ENCODE measurements around the gene MANSC1. TPM values are rescaled to one million over a fixed set of nuclear protein-coding genes. Genes with fewer than 3 reads are reported as not detected.

MANSC1 gene
- total RNA-seq, 4 donors from 2014 or later: 5.1 to 34.4 (median 16.9) TPM

- no peak for DNase-seq
- peak overlapping the region; percentile 82 to 83 for H3K27ac ChIP-seq
- no peaks in the 10 kb centered on the region for H3K9me3 ChIP-seq
- no peaks in the 10 kb centered on the region for H3K4me1 ChIP-seq
- no peak overlapping the region for H3K4me3 ChIP-seq
- no peaks in the 10 kb centered on the region for H3K36me3 ChIP-seq
- H3K27me3 ChIP-seq: no peaks in the 10 kb centered on the region
- intact Hi-C loops (cut with DNase I; ENCODE audit: low total_unique reads): no loop called here
- TF ChIP-seq POLR2A (IDR thresholded peaks at IDR 0.05) (no peak), CTCF (IDR thresholded peaks at IDR 0.05) (no peak)
These were observed 924 bp upstream of the MANSC1 start for GRCh38 chr12:12350868-12351463.

- Histone ChIP-seq H3K4me1 (no peaks in the 10 kb centered on the region), H3K9me3 (no peaks in the 10 kb centered on the region), H3K4me3 (no peak overlapping the region), H3K27me3 (no peaks in the 10 kb centered on the region), H3K27ac (peak overlapping the region; percentile 58 to 68), H3K36me3 (no peaks in the 10 kb centered on the region)
- no peak for DNase-seq
- intact Hi-C loops (cut with DNase I; ENCODE audit: low total_unique reads): no loop called here
- no peak for TF ChIP-seq CTCF (IDR thresholded peaks at IDR 0.05)
- peak in 1 of 2 donors; percentile 39 for TF ChIP-seq POLR2A (IDR thresholded peaks at IDR 0.05)
These were observed 11.4 kb downstream of the MANSC1 start for GRCh38 chr12:12338527-12339168.

- no peaks in the 10 kb centered on the region for H3K27me3 ChIP-seq
- no peaks in the 10 kb centered on the region for H3K36me3 ChIP-seq
- H3K4me3 ChIP-seq: no peak overlapping the region
- intact Hi-C loops (cut with DNase I; ENCODE audit: low total_unique reads): no loop called here
- H3K4me1 ChIP-seq: peaks cover 0 to 5% of the 10 kb centered on the region in 2 donors
- DNase-seq: no peak
- H3K27ac ChIP-seq: no peak overlapping the region
- no peak for TF ChIP-seq POLR2A (IDR thresholded peaks at IDR 0.05)
- no peak for TF ChIP-seq CTCF (IDR thresholded peaks at IDR 0.05)
- H3K9me3 ChIP-seq: no peaks in the 10 kb centered on the region
These were observed 13.5 kb downstream of the MANSC1 start for GRCh38 chr12:12336511-12336910.

- H3K4me1 ChIP-seq: peaks cover 0 to 5% of the 10 kb centered on the region in 2 donors
- TF ChIP-seq CTCF (IDR thresholded peaks at IDR 0.05) (no peak), POLR2A (IDR thresholded peaks at IDR 0.05) (no peak)
- H3K36me3 ChIP-seq: no peaks in the 10 kb centered on the region
- no peaks in the 10 kb centered on the region for H3K27me3 ChIP-seq
- H3K27ac ChIP-seq: no peak overlapping the region
- no peak overlapping the region for H3K4me3 ChIP-seq
- no peaks in the 10 kb centered on the region for H3K9me3 ChIP-seq
- intact Hi-C loops (cut with DNase I; ENCODE audit: low total_unique reads): no loop called here
- no peak for DNase-seq
These were observed 14.0 kb downstream of the MANSC1 start for GRCh38 chr12:12336049-12336411.

- peak; percentile 56 to 62 for DNase-seq
- TF ChIP-seq POLR2A (IDR thresholded peaks at IDR 0.05) (no peak), CTCF (IDR thresholded peaks at IDR 0.05) (peak; percentile 64 to 84 (median 74))
- intact Hi-C loops (cut with DNase I; ENCODE audit: low total_unique reads): no loop called here
- H3K4me3 ChIP-seq: no peak overlapping the region
- H3K9me3 ChIP-seq: no peaks in the 10 kb centered on the region
- H3K4me1 ChIP-seq: peaks cover 0 to 5% of the 10 kb centered on the region in 2 donors
- no peaks in the 10 kb centered on the region for H3K27me3 ChIP-seq
- no peaks in the 10 kb centered on the region for H3K36me3 ChIP-seq
- H3K27ac ChIP-seq: peak overlapping the region; percentile 71 to 87
These were observed 15.5 kb downstream of the MANSC1 start for GRCh38 chr12:12334367-12335040.

Measured in uterus (tissue), 4 donors.